A172 (cell line): ENCODE data around the gene SCYL1. TPM values are rescaled to one million over a fixed set of nuclear protein-coding genes. Genes with fewer than 3 reads are reported as not detected.

Experiments
- DNase-seq: peaks from one replicate; pipeline ENCODE4 v3.0.0-alpha.2; 2015; ENCODE audit warnings: low spot score
- total RNA-seq: library from RNA; depleted of rRNA; stranded (reverse); fragments of >200 nt; shearing (Covaris generic); gene quantifications from 2 replicates; pipeline ENCODE4 v1.2.3, GENCODE V29; 2014

SCYL1 gene
- total RNA-seq, 1 experiment from 2014 or later = 65.6 TPM

- no peak for DNase-seq
Observed at GRCh38 chr11:65569164-65569972, 44.5 kb downstream of the SCYL1 start.

GRCh38 chr11:65569973-65570918, 45.4 kb downstream of the SCYL1 start, which contains the start of gene ZNRD2:
Gene ZNRD2 (plus strand): TSS chr11:65570477. CDS start chr11:65570492, 15 bp downstream.
- DNase-seq = peak; percentile 96

- no peak for DNase-seq
Observed at GRCh38 chr11:65571420-65571819, 46.5 kb downstream of the SCYL1 start.

GRCh38 chr11:65571940-65572339, 47.1 kb downstream of the SCYL1 start:
- peak; percentile 66 for DNase-seq

- peak; percentile 71 for DNase-seq
Observed at GRCh38 chr11:65572356-65573051, 47.6 kb downstream of the SCYL1 start, which contains the start of gene FAM89B. Gene FAM89B (plus strand): TSS chr11:65572538. CDS start chr11:65572670, 132 bp downstream.

GRCh38 chr11:65573391-65574079, 48.7 kb downstream of the SCYL1 start:
- peak; percentile 37 for DNase-seq

- DNase-seq = peak; percentile 90
Observed at GRCh38 chr11:65574109-65574810, 49.4 kb downstream of the SCYL1 start.

GRCh38 chr11:65574811-65575567, 50.1 kb downstream of the SCYL1 start:
- no peak for DNase-seq

- DNase-seq = peak; percentile 32
Observed at GRCh38 chr11:65575568-65576231, 50.8 kb downstream of the SCYL1 start, which contains the start of gene EHBP1L1. Gene EHBP1L1 (plus strand): TSS chr11:65576053. CDS start chr11:65576303, 250 bp downstream.

GRCh38 chr11:65576232-65576866, 51.5 kb downstream of the SCYL1 start:
- no peak for DNase-seq

- DNase-seq = peak; percentile 87
Observed at GRCh38 chr11:65576867-65577755, 52.2 kb downstream of the SCYL1 start.

- no peak for DNase-seq
Observed at GRCh38 chr11:65577756-65578109, 52.9 kb downstream of the SCYL1 start.

- DNase-seq = no peak
Observed at GRCh38 chr11:65578134-65578533, 53.3 kb downstream of the SCYL1 start.

- DNase-seq = no peak
Observed at GRCh38 chr11:65578667-65579066, 53.8 kb downstream of the SCYL1 start.

- DNase-seq = no peak
Observed at GRCh38 chr11:65579291-65579690, 54.4 kb downstream of the SCYL1 start.

GRCh38 chr11:65580031-65580692, 55.3 kb downstream of the SCYL1 start:
- DNase-seq = no peak

GRCh38 chr11:65580756-65581155, 55.9 kb downstream of the SCYL1 start:
- no peak for DNase-seq
